PC-3 (cell line): ENCODE data around the gene RCOR1.

Experiments
- CTCF ChIP-seq: fragments of 300-600 bp; sonication (generic); conservative IDR thresholded peaks from 2 replicates; pipeline ENCODE4 v1.5.1; 2017; ENCODE audit warnings: antibody characterized with exemption, low read depth, mild to moderate bottlenecking, low read length
- EZH2 ChIP-seq: fragments of 300-600 bp; sonication (generic); IDR thresholded peaks from one replicate; pipeline ENCODE4 v1.6.1; 2017; ENCODE audit warnings: antibody characterized with exemption, mild to moderate bottlenecking, low read length; ENCODE audit not compliant: unreplicated experiment

GRCh38 chr14:102583726-102584125 is 8.7 kb upstream of the RCOR1 start:
- TF ChIP-seq CTCF (no peak), EZH2 (no peak)
